Measurements from ENCODE around the gene THADA.

Gene THADA

GRCh38 chr2:43511199-43511598 lies 84.6 kb downstream of the THADA start:
- ATAC-seq: peak; percentile 68
- Mint-ChIP-seq H3K4me1 (peaks cover 37% of the 10 kb centered on the region), H3K27ac (no peak overlapping the region), H3K9me3 (no peaks in the 10 kb centered on the region), H3K36me3 (peaks cover 32% of the 10 kb centered on the region), H3K4me3 (no peak overlapping the region)
- no peak for DNase-seq (ENCODE audit: low spot score in 2 of 2)

- peak overlapping the region; percentile 43 for H3K27ac Mint-ChIP-seq
- no peak for DNase-seq (ENCODE audit: low spot score in 2 of 2)
- ATAC-seq: no peak
- peaks cover 46% of the 10 kb centered on the region for H3K36me3 Mint-ChIP-seq
- no peak overlapping the region for H3K4me3 Mint-ChIP-seq
- H3K4me1 Mint-ChIP-seq: peaks cover 30% of the 10 kb centered on the region
- no peaks in the 10 kb centered on the region for H3K9me3 Mint-ChIP-seq
These were observed 86.0 kb downstream of the THADA start for GRCh38 chr2:43509886-43510285.

GRCh38 chr2:43508209-43508608 lies 87.6 kb downstream of the THADA start:
- Mint-ChIP-seq H3K36me3 (peaks cover 42% of the 10 kb centered on the region), H3K4me1 (peaks cover 30% of the 10 kb centered on the region), H3K9me3 (no peaks in the 10 kb centered on the region), H3K4me3 (no peak overlapping the region), H3K27ac (peak overlapping the region; percentile 81)
- DNase-seq (ENCODE audit: low spot score in 2 of 2): no peak
- ATAC-seq: peak; percentile 80

GRCh38 chr2:43507137-43507536 lies 88.7 kb downstream of the THADA start:
- Mint-ChIP-seq H3K4me3 (no peak overlapping the region), H3K4me1 (peaks cover 30% of the 10 kb centered on the region), H3K27ac (peak overlapping the region; percentile 81), H3K36me3 (peaks cover 41% of the 10 kb centered on the region), H3K9me3 (no peaks in the 10 kb centered on the region)
- DNase-seq (ENCODE audit: low spot score in 2 of 2) (no peak), ATAC-seq (peak; percentile 67)

GRCh38 chr2:43495727-43496126 lies 100.1 kb downstream of the THADA start:
- no peak overlapping the region for H3K4me3 Mint-ChIP-seq
- no peaks in the 10 kb centered on the region for H3K4me1 Mint-ChIP-seq
- peaks cover 41% of the 10 kb centered on the region for H3K36me3 Mint-ChIP-seq
- ATAC-seq: no peak
- no peak for DNase-seq (ENCODE audit: low spot score in 2 of 2)
- H3K27ac Mint-ChIP-seq: no peak overlapping the region
- H3K9me3 Mint-ChIP-seq: no peaks in the 10 kb centered on the region

- H3K36me3 Mint-ChIP-seq: peaks cover 32% of the 10 kb centered on the region
- no peaks in the 10 kb centered on the region for H3K9me3 Mint-ChIP-seq
- H3K4me1 Mint-ChIP-seq: no peaks in the 10 kb centered on the region
- no peak for DNase-seq (ENCODE audit: low spot score in 2 of 2)
- H3K27ac Mint-ChIP-seq: no peak overlapping the region
- no peak overlapping the region for H3K4me3 Mint-ChIP-seq
- no peak for ATAC-seq
These were observed 101.9 kb downstream of the THADA start for GRCh38 chr2:43493954-43494353.

- Mint-ChIP-seq H3K9me3 (no peaks in the 10 kb centered on the region), H3K4me3 (no peak overlapping the region), H3K36me3 (peaks cover 7% of the 10 kb centered on the region), H3K27ac (no peak overlapping the region), H3K4me1 (no peaks in the 10 kb centered on the region)
- no peak for DNase-seq (ENCODE audit: low spot score in 2 of 2)
- no peak for ATAC-seq
These were observed 104.7 kb downstream of the THADA start for GRCh38 chr2:43491065-43491639.

- DNase-seq (ENCODE audit: low spot score in 2 of 2) (no peak), ATAC-seq (no peak)
- H3K36me3 Mint-ChIP-seq: no peaks in the 10 kb centered on the region
- H3K9me3 Mint-ChIP-seq: no peaks in the 10 kb centered on the region
- no peak overlapping the region for H3K27ac Mint-ChIP-seq
- H3K4me1 Mint-ChIP-seq: no peaks in the 10 kb centered on the region
- H3K4me3 Mint-ChIP-seq: no peak overlapping the region
These were observed 105.5 kb downstream of the THADA start for GRCh38 chr2:43490252-43490786.

GRCh38 chr2:43488737-43489136 lies 107.1 kb downstream of the THADA start:
- DNase-seq (ENCODE audit: low spot score in 2 of 2) (no peak), ATAC-seq (no peak)
- H3K27ac Mint-ChIP-seq: no peak overlapping the region
- no peaks in the 10 kb centered on the region for H3K36me3 Mint-ChIP-seq
- H3K9me3 Mint-ChIP-seq: no peaks in the 10 kb centered on the region
- H3K4me1 Mint-ChIP-seq: no peaks in the 10 kb centered on the region
- H3K4me3 Mint-ChIP-seq: no peak overlapping the region

- Mint-ChIP-seq H3K9me3 (no peaks in the 10 kb centered on the region), H3K4me1 (no peaks in the 10 kb centered on the region), H3K4me3 (no peak overlapping the region), H3K36me3 (peaks cover 7% of the 10 kb centered on the region), H3K27ac (peak overlapping the region; percentile 38)
- no peak for ATAC-seq
- no peak for DNase-seq (ENCODE audit: low spot score in 2 of 2)
These were observed 109.2 kb downstream of the THADA start for GRCh38 chr2:43486603-43487002.

- no peaks in the 10 kb centered on the region for H3K9me3 Mint-ChIP-seq
- no peaks in the 10 kb centered on the region for H3K4me1 Mint-ChIP-seq
- H3K36me3 Mint-ChIP-seq: peaks cover 23% of the 10 kb centered on the region
- no peak for ATAC-seq
- no peak for DNase-seq (ENCODE audit: low spot score in 2 of 2)
- H3K4me3 Mint-ChIP-seq: no peak overlapping the region
- H3K27ac Mint-ChIP-seq: no peak overlapping the region
These were observed 111.4 kb downstream of the THADA start for GRCh38 chr2:43484323-43484930.

GRCh38 chr2:43482961-43483360 lies 112.9 kb downstream of the THADA start:
- peaks cover 1% of the 10 kb centered on the region for H3K4me1 Mint-ChIP-seq
- ATAC-seq: peak; percentile 73

GRCh38 chr2:43481927-43482542 lies 113.8 kb downstream of the THADA start:
- no peaks in the 10 kb centered on the region for H3K9me3 Mint-ChIP-seq
- peaks cover 6% of the 10 kb centered on the region for H3K4me1 Mint-ChIP-seq
- DNase-seq (ENCODE audit: low spot score in 2 of 2) (no peak), ATAC-seq (no peak)
- H3K27ac Mint-ChIP-seq: peak overlapping the region; percentile 23
- H3K4me3 Mint-ChIP-seq: no peak overlapping the region
- peaks cover 23% of the 10 kb centered on the region for H3K36me3 Mint-ChIP-seq

More at GRCh38 chr2:43482961-43483360, 112.9 kb downstream of the THADA start:
- H3K9me3 Mint-ChIP-seq: no peaks in the 10 kb centered on the region
- H3K27ac Mint-ChIP-seq: peak overlapping the region; percentile 23
- no peak overlapping the region for H3K4me3 Mint-ChIP-seq
- H3K36me3 Mint-ChIP-seq: peaks cover 23% of the 10 kb centered on the region
- no peak for DNase-seq (ENCODE audit: low spot score in 2 of 2)

- Mint-ChIP-seq H3K36me3 (peaks cover 23% of the 10 kb centered on the region), H3K4me1 (peaks cover 6% of the 10 kb centered on the region), H3K27ac (no peak overlapping the region), H3K4me3 (no peak overlapping the region), H3K9me3 (no peaks in the 10 kb centered on the region)
- DNase-seq (ENCODE audit: low spot score in 2 of 2) (no peak), ATAC-seq (no peak)
These were observed 115.0 kb downstream of the THADA start for GRCh38 chr2:43480874-43481273.

- ATAC-seq (peak; percentile 89), DNase-seq (ENCODE audit: low spot score in 2 of 2) (no peak)
- Mint-ChIP-seq H3K4me1 (peaks cover 6% of the 10 kb centered on the region), H3K9me3 (no peaks in the 10 kb centered on the region), H3K27ac (no peak overlapping the region), H3K4me3 (no peak overlapping the region), H3K36me3 (peaks cover 33% of the 10 kb centered on the region)
These were observed 117.3 kb downstream of the THADA start for GRCh38 chr2:43478412-43479086.

All from stimulated activated effector memory CD8-positive, alpha-beta T cell treated with anti-CD3 and anti-CD28 coated beads, Interleukin-12 subunit alpha, Interleukin-12 subunit beta, amount 100 ng/mL, for 72 hours (primary cell).